GM12878 (cell line): ENCODE measurements around the gene ELOF1. TPM values are rescaled to one million over a fixed set of nuclear protein-coding genes. Genes with fewer than 3 reads are reported as not detected.

Source experiments
- BACH1 ChIP-seq: fragments of 450-650 bp; IDR thresholded peaks from 2 replicates; pipeline ENCODE4 v1.6.1; 2017; ENCODE audit warnings: mild to moderate bottlenecking, borderline replicate concordance
- CHD2 ChIP-seq: IDR thresholded peaks from 2 replicates; pipeline ENCODE4 v1.6.1; 2011; ENCODE audit warnings: low read depth, low read length, improper control_type of control experiment, borderline replicate concordance
- HCFC1 ChIP-seq: fragments of 150-350 bp; IDR thresholded peaks from 2 replicates; pipeline ENCODE4 v1.6.1; 2014; ENCODE audit warnings: low read length
- KLF5 ChIP-seq: fragments of 450-650 bp; IDR thresholded peaks from 2 replicates; pipeline ENCODE4 v1.6.1; 2014; ENCODE audit warnings: mild to moderate bottlenecking; ENCODE audit not compliant: partially characterized antibody
- NRF1 ChIP-seq: conservative IDR thresholded peaks from 2 replicates; pipeline ENCODE4 v1.6.1; 2011; ENCODE audit warnings: mild to moderate bottlenecking, low read depth, low read length, improper control_type of control experiment
- PAX5 ChIP-seq: IDR thresholded peaks from 2 replicates; pipeline ENCODE4 v1.6.1; 2011; ENCODE audit warnings: low read depth, low read length, borderline replicate concordance
- RELA ChIP-seq: fragments of 450-650 bp; IDR thresholded peaks from 2 replicates; pipeline ENCODE4 v1.8.0; 2014; ENCODE audit warnings: borderline replicate concordance; ENCODE audit not compliant: partially characterized antibody
- SIN3A ChIP-seq: IDR thresholded peaks from 2 replicates; pipeline ENCODE4 v1.6.1; 2012; ENCODE audit warnings: low read depth, low read length, improper control_type of control experiment
- SMC3 ChIP-seq: IDR thresholded peaks from 2 replicates; pipeline ENCODE4 v1.6.1; 2011; ENCODE audit warnings: low read length, improper control_type of control experiment, borderline replicate concordance
- WRNIP1 ChIP-seq: IDR thresholded peaks from 2 replicates; pipeline ENCODE4 v1.6.1; 2011; ENCODE audit warnings: low read depth, low read length, improper control_type of control experiment, borderline replicate concordance
- polyA plus RNA-seq, 11 experiments: library from polyadenylated mRNA; depleted of rRNA in 4 of 11; unstranded in 6 of 11; stranded (reverse) in 5 of 11; fragments of >200 nt; fragmentation: Nextera tagmentation in 4 of 11; fragmentation: Illumina TruSeq in 1 of 11; extraction: Ambion mirVana in 4 of 11; extraction: Trizol in 1 of 11; gene quantifications; 1 replicate in 1 of 11; 2 replicates in 10 of 11; pipeline versions ENCODE4 v1.2.1 to v1.2.3, GENCODE V29; 2011 to 2016; ENCODE audit warnings: inconsistent platforms in 2 of 11, missing spikeins in 2 of 11, low read depth in 1 of 11
- total RNA-seq, 4 experiments: library from RNA; depleted of rRNA in 3 of 4; stranded (reverse); fragments of >200 nt in 3 of 4; fragmentation: Illumina TruSeq in 1 of 4; extraction: Trizol in 1 of 4; gene quantifications; 2 replicates each; pipeline versions ENCODE4 v1.2.1 to v1.2.3, GENCODE V29; 2013 to 2021
- TF ChIP-seq, protein P1 (sequence below): IDR thresholded peaks from 2 replicates; pipeline ENCODE4 v1.6.1; 2012; ENCODE audit warnings: mild to moderate bottlenecking, low read depth, low read length
- TF ChIP-seq, protein P2 (sequence below): IDR thresholded peaks from 2 replicates; pipeline ENCODE4 v1.6.1; 2012; ENCODE audit warnings: improper control_type of control experiment, low read depth, low read length; ENCODE audit not compliant: insufficient replicate concordance
- TF ChIP-seq, protein P3 (sequence below): fragments of 450-650 bp; IDR thresholded peaks from 2 replicates; pipeline ENCODE4 v1.6.1; 2017; ENCODE audit warnings: antibody characterized with exemption, mild to moderate bottlenecking, moderate library complexity
- TF ChIP-seq, protein P4 (sequence below): fragments of 450-650 bp; IDR thresholded peaks from 2 replicates; pipeline ENCODE4 v1.6.1; 2017; ENCODE audit warnings: mild to moderate bottlenecking, low read depth, inconsistent platforms; ENCODE audit not compliant: poor library complexity, severe bottlenecking

ELOF1 gene
- total and polyA plus RNA-seq, 10 of the 15 experiments (the other 5 are each of a cell fraction or from before 2014, with no cell fraction given): 11.7 to 124 (median 92.9) TPM

DNA sequence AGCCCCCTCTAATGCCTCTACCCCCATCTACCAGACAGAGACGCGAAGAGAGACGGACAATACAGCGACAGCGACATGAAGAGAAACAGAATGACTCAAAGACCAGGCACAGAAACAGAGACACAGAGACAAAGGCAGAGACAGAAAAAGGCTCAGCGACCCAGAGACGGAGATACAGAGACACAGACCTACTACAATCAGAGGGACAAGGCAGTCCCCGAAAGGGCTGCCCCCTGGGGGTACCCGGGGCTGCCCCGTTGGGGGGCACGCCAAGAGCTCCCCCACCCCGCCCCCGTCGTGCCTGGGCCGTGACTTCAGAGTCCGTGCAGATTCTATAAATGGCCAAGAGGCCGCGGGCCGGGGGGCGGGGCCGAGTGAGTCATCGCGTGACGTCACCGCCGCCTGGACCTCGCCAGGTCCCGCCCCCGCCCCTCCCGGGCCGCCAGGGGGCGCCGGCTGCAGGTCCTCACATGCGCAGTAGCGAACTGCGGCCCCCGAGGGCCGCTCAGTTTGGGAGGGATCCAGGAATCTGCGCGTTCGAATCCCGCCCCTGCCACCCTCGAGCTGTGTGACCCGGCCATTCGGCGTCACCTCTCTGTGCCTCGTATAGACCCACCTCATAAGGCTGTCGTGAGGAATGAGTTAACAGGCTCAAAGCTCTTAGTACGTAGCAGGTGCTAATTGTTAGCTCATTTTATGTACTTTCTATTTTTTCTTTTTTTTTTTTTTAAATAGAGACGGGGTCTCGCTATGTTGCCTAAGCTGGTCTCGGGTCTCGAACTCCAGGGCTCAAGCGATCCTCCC, 23.0 kb downstream of the ELOF1 start (continued):
- TF ChIP-seq, protein P1, sequence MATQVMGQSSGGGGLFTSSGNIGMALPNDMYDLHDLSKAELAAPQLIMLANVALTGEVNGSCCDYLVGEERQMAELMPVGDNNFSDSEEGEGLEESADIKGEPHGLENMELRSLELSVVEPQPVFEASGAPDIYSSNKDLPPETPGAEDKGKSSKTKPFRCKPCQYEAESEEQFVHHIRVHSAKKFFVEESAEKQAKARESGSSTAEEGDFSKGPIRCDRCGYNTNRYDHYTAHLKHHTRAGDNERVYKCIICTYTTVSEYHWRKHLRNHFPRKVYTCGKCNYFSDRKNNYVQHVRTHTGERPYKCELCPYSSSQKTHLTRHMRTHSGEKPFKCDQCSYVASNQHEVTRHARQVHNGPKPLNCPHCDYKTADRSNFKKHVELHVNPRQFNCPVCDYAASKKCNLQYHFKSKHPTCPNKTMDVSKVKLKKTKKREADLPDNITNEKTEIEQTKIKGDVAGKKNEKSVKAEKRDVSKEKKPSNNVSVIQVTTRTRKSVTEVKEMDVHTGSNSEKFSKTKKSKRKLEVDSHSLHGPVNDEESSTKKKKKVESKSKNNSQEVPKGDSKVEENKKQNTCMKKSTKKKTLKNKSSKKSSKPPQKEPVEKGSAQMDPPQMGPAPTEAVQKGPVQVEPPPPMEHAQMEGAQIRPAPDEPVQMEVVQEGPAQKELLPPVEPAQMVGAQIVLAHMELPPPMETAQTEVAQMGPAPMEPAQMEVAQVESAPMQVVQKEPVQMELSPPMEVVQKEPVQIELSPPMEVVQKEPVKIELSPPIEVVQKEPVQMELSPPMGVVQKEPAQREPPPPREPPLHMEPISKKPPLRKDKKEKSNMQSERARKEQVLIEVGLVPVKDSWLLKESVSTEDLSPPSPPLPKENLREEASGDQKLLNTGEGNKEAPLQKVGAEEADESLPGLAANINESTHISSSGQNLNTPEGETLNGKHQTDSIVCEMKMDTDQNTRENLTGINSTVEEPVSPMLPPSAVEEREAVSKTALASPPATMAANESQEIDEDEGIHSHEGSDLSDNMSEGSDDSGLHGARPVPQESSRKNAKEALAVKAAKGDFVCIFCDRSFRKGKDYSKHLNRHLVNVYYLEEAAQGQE: no peak
- TF ChIP-seq CHD2 (0 out of 2 replicates have a peak, but pooled peaks have one; percentile 27), HCFC1 (peak; percentile 40; the same call in 1 of the 2 replicates), WRNIP1 (0 out of 2 replicates have a peak, but pooled peaks have one; percentile 5), KLF5 (no peak), NRF1 (no peak), PAX5 (no peak), RELA (no peak), SIN3A (no peak), SMC3 (peak; percentile 67), BACH1 (no peak)
- TF ChIP-seq, protein P2, sequence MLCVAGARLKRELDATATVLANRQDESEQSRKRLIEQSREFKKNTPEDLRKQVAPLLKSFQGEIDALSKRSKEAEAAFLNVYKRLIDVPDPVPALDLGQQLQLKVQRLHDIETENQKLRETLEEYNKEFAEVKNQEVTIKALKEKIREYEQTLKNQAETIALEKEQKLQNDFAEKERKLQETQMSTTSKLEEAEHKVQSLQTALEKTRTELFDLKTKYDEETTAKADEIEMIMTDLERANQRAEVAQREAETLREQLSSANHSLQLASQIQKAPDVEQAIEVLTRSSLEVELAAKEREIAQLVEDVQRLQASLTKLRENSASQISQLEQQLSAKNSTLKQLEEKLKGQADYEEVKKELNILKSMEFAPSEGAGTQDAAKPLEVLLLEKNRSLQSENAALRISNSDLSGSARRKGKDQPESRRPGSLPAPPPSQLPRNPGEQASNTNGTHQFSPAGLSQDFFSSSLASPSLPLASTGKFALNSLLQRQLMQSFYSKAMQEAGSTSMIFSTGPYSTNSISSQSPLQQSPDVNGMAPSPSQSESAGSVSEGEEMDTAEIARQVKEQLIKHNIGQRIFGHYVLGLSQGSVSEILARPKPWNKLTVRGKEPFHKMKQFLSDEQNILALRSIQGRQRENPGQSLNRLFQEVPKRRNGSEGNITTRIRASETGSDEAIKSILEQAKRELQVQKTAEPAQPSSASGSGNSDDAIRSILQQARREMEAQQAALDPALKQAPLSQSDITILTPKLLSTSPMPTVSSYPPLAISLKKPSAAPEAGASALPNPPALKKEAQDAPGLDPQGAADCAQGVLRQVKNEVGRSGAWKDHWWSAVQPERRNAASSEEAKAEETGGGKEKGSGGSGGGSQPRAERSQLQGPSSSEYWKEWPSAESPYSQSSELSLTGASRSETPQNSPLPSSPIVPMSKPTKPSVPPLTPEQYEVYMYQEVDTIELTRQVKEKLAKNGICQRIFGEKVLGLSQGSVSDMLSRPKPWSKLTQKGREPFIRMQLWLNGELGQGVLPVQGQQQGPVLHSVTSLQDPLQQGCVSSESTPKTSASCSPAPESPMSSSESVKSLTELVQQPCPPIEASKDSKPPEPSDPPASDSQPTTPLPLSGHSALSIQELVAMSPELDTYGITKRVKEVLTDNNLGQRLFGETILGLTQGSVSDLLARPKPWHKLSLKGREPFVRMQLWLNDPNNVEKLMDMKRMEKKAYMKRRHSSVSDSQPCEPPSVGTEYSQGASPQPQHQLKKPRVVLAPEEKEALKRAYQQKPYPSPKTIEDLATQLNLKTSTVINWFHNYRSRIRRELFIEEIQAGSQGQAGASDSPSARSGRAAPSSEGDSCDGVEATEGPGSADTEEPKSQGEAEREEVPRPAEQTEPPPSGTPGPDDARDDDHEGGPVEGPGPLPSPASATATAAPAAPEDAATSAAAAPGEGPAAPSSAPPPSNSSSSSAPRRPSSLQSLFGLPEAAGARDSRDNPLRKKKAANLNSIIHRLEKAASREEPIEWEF: no peak
- TF ChIP-seq, protein P3, sequence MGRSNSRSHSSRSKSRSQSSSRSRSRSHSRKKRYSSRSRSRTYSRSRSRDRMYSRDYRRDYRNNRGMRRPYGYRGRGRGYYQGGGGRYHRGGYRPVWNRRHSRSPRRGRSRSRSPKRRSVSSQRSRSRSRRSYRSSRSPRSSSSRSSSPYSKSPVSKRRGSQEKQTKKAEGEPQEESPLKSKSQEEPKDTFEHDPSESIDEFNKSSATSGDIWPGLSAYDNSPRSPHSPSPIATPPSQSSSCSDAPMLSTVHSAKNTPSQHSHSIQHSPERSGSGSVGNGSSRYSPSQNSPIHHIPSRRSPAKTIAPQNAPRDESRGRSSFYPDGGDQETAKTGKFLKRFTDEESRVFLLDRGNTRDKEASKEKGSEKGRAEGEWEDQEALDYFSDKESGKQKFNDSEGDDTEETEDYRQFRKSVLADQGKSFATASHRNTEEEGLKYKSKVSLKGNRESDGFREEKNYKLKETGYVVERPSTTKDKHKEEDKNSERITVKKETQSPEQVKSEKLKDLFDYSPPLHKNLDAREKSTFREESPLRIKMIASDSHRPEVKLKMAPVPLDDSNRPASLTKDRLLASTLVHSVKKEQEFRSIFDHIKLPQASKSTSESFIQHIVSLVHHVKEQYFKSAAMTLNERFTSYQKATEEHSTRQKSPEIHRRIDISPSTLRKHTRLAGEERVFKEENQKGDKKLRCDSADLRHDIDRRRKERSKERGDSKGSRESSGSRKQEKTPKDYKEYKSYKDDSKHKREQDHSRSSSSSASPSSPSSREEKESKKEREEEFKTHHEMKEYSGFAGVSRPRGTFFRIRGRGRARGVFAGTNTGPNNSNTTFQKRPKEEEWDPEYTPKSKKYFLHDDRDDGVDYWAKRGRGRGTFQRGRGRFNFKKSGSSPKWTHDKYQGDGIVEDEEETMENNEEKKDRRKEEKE: no peak
- TF ChIP-seq, protein P4, sequence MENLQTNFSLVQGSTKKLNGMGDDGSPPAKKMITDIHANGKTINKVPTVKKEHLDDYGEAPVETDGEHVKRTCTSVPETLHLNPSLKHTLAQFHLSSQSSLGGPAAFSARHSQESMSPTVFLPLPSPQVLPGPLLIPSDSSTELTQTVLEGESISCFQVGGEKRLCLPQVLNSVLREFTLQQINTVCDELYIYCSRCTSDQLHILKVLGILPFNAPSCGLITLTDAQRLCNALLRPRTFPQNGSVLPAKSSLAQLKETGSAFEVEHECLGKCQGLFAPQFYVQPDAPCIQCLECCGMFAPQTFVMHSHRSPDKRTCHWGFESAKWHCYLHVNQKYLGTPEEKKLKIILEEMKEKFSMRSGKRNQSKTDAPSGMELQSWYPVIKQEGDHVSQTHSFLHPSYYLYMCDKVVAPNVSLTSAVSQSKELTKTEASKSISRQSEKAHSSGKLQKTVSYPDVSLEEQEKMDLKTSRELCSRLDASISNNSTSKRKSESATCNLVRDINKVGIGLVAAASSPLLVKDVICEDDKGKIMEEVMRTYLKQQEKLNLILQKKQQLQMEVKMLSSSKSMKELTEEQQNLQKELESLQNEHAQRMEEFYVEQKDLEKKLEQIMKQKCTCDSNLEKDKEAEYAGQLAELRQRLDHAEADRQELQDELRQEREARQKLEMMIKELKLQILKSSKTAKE: no peak
